Hepatocyte (in vitro differentiated cells): ENCODE data around the gene PTPRD. TPM values are rescaled to one million over a fixed set of nuclear protein-coding genes. Genes with fewer than 3 reads are reported as not detected.
"Not testable (repeated sequence)": the region's sequence is repeated elsewhere in the genome, so short reads cannot be mapped to it uniquely, and the experiment has no call there.

Source experiments
- DNase-seq: peaks from one replicate; pipeline ENCODE4 v3.0.0-alpha.2; 2016; ENCODE audit warnings: low spot score
- H2AFZ ChIP-seq: fragments of 200-600 bp; sonication (generic); 2 replicates; pipeline ENCODE4 v1.6.0; 2016; ENCODE audit warnings: antibody characterized with exemption, mild to moderate bottlenecking
- H3K27ac ChIP-seq: fragments of 200-600 bp; sonication (generic); 2 replicates; pipeline ENCODE4 v1.5.1; 2016; ENCODE audit warnings: mild to moderate bottlenecking
- H3K27me3 ChIP-seq: fragments of 200-600 bp; sonication (generic); 2 replicates; pipeline ENCODE4 v1.6.1; 2016
- H3K36me3 ChIP-seq: fragments of 200-600 bp; sonication (generic); replicated peaks from 2 replicates; pipeline ENCODE4 v1.5.1; 2016; ENCODE audit warnings: low read depth; ENCODE audit not compliant: insufficient read depth
- H3K4me1 ChIP-seq: fragments of 200-600 bp; sonication (generic); 2 replicates; pipeline ENCODE4 v1.5.1; 2016; ENCODE audit warnings: mild to moderate bottlenecking, moderate library complexity; ENCODE audit not compliant: insufficient read depth
- H3K4me2 ChIP-seq: fragments of 200-600 bp; sonication (generic); 2 replicates; pipeline ENCODE4 v1.6.0; 2016
- H3K4me3 ChIP-seq: fragments of 200-600 bp; sonication (generic); 2 replicates; pipeline ENCODE4 v1.5.1; 2016; ENCODE audit warnings: mild to moderate bottlenecking
- H3K79me2 ChIP-seq: fragments of 200-600 bp; sonication (generic); 2 replicates; pipeline ENCODE4 v1.6.0; 2017; ENCODE audit warnings: mild to moderate bottlenecking
- H3K9me2 ChIP-seq: fragments of 200-600 bp; sonication (generic); replicated peaks from 2 replicates; pipeline ENCODE4 v1.6.0; 2017; ENCODE audit warnings: mild to moderate bottlenecking; ENCODE audit not compliant: insufficient read depth
- H3K9me3 ChIP-seq: fragments of 200-600 bp; sonication (generic); 2 replicates; pipeline ENCODE4 v1.5.1; 2016; ENCODE audit warnings: low read depth, mild to moderate bottlenecking
- H4K20me1 ChIP-seq: fragments of 200-600 bp; sonication (generic); 2 replicates; pipeline ENCODE4 v1.6.0; 2016; ENCODE audit warnings: mild to moderate bottlenecking; ENCODE audit not compliant: insufficient read depth, poor library complexity, severe bottlenecking
- EZH2 ChIP-seq: fragments of 200-600 bp; sonication (generic); IDR thresholded peaks from 2 replicates; pipeline ENCODE4 v1.6.1; 2016; ENCODE audit warnings: antibody characterized with exemption, mild to moderate bottlenecking, borderline replicate concordance
- EZH2phosphoT487 ChIP-seq: fragments of 200-600 bp; sonication (generic); IDR thresholded peaks from one replicate; pipeline ENCODE4 v1.6.1; 2018; ENCODE audit warnings: antibody characterized with exemption, mild to moderate bottlenecking, low read depth, moderate library complexity; ENCODE audit not compliant: unreplicated experiment, severe bottlenecking
- WGBS: methylation state at CpG from one replicate; pipeline ENCODE4 v1.1.6; 2016; ENCODE audit warnings: low lambda C conversion rate; ENCODE audit errors: missing lambda C conversion rate; 5-methylcytosine and 5-hydroxymethylcytosine counted together
- polyA plus RNA-seq: library from polyadenylated mRNA; unstranded; fragments of >200 nt; fragmentation: Nextera tagmentation; extraction: Ambion mirVana; gene quantifications from 2 replicates; pipeline ENCODE4 v1.2.1, GENCODE V29; 2016
- total RNA-seq: library from RNA; depleted of rRNA; stranded (reverse); fragments of >200 nt; gene quantifications from 2 replicates; pipeline ENCODE4 v1.2.3, GENCODE V29; 2014
- TF ChIP-seq, protein P1 (sequence below): fragments of 200-600 bp; sonication (generic); IDR thresholded peaks from 2 replicates; pipeline ENCODE4 v1.5.1; 2016; ENCODE audit warnings: antibody characterized with exemption, mild to moderate bottlenecking; ENCODE audit not compliant: poor library complexity

Gene PTPRD
- total and polyA plus RNA-seq, 2 experiments from 2014 or later: 6.5 to 77.6 TPM

DNA sequence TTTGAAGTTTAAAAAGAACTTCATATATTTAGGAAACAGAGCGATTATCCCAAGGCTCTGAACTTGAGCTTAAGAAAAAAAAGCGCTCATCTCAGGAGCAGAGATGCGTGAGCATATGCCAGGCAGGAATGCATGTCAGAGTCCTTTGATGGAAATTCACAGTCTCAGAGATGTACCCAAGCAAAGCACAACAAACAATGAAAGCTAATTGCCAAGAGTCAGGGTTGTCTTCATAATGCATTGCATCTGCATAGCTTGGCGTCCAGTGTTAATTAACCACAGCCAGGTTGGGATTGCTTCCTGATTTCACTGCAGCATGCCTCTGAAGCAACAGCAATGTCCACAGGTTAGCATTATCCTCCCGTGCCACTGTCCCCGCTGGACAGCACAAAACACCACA lies 1906.3 kb downstream of the PTPRD start:
- H3K27ac ChIP-seq: no peak overlapping the region
- H3K9me3 ChIP-seq: no peaks in the 10 kb centered on the region
- no peak overlapping the region for H2AFZ ChIP-seq
- TF ChIP-seq EZH2: no peak
- TF ChIP-seq, protein P1, sequence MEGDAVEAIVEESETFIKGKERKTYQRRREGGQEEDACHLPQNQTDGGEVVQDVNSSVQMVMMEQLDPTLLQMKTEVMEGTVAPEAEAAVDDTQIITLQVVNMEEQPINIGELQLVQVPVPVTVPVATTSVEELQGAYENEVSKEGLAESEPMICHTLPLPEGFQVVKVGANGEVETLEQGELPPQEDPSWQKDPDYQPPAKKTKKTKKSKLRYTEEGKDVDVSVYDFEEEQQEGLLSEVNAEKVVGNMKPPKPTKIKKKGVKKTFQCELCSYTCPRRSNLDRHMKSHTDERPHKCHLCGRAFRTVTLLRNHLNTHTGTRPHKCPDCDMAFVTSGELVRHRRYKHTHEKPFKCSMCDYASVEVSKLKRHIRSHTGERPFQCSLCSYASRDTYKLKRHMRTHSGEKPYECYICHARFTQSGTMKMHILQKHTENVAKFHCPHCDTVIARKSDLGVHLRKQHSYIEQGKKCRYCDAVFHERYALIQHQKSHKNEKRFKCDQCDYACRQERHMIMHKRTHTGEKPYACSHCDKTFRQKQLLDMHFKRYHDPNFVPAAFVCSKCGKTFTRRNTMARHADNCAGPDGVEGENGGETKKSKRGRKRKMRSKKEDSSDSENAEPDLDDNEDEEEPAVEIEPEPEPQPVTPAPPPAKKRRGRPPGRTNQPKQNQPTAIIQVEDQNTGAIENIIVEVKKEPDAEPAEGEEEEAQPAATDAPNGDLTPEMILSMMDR: no peak
- no peak for TF ChIP-seq EZH2phosphoT487
- no peaks in the 10 kb centered on the region for H3K27me3 ChIP-seq
- H3K79me2 ChIP-seq: no peaks in the 10 kb centered on the region
- H4K20me1 ChIP-seq: no peaks in the 10 kb centered on the region
- no peak for DNase-seq
- H3K4me1 ChIP-seq: no peaks in the 10 kb centered on the region
- H3K4me3 ChIP-seq: no peak overlapping the region
- no peak overlapping the region for H3K4me2 ChIP-seq
- H3K36me3 ChIP-seq: no peaks in the 10 kb centered on the region
- H3K9me2 ChIP-seq: no peaks in the 10 kb centered on the region
- 83% methylated on average over 6 of the region's 6 CpGs for WGBS

DNA sequence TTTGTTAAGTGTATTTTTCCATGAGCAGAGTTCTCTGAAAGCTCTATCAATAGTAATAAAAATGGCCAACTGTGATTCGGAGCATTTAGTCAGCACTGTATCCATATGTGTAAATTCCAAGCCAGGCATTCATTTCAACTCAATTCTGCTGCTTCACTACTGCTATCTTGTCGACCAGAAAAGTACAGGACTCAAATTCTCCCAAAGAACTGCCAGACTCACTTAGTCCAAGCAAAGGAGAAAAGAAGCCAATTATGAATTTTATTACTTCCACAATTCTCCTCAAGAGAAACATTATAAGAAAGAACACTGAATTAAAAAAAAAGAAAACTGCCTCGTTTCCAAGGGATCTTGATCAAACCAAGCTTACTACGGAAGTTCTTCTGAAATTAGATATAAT lies 1906.9 kb downstream of the PTPRD start:
- WGBS: 71% methylated on average over 4 of the region's 4 CpGs
- no peak overlapping the region for H3K27ac ChIP-seq
- TF ChIP-seq, protein P1: no peak
- no peak for TF ChIP-seq EZH2
- no peak for TF ChIP-seq EZH2phosphoT487

DNA sequence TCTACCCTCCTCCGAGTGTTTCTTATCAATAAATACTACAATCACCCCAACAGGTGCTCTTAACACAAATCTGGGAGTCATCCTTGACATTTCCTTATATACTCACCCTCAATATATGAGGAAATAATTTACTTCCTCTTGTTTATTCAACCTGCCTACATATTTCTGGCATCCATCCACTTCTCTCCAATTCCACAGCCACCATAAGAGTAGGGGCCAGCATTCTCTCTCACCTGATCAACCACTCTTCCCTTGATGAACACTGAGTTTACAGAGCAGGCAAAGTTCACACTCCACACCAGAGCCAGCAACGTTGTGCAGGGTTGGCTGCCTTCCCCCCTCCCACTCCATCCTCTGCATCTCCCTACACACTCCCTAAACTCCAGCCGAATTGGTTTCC lies 1908.9 kb downstream of the PTPRD start:
- Histone ChIP-seq H3K9me3 (no peaks in the 10 kb centered on the region), H3K79me2 (no peaks in the 10 kb centered on the region), H3K9me2 (no peaks in the 10 kb centered on the region), H4K20me1 (no peaks in the 10 kb centered on the region), H2AFZ (no peak overlapping the region), H3K36me3 (no peaks in the 10 kb centered on the region), H3K27me3 (no peaks in the 10 kb centered on the region), H3K4me3 (no peak overlapping the region), H3K4me2 (no peak overlapping the region), H3K27ac (no peak overlapping the region), H3K4me1 (no peaks in the 10 kb centered on the region)
- DNase-seq: no peak
- TF ChIP-seq, protein P1: no peak
- TF ChIP-seq EZH2: no peak
- TF ChIP-seq EZH2phosphoT487: no peak
- 68% methylated on average over 3 of the region's 3 CpGs for WGBS

More for the DNA sequence above, 1906.9 kb downstream of the PTPRD start:
- H3K27me3 ChIP-seq: no peaks in the 10 kb centered on the region
- no peaks in the 10 kb centered on the region for H3K9me3 ChIP-seq
- no peaks in the 10 kb centered on the region for H3K9me2 ChIP-seq
- H3K79me2 ChIP-seq: no peaks in the 10 kb centered on the region
- H2AFZ ChIP-seq: no peak overlapping the region
- no peak overlapping the region for H3K4me2 ChIP-seq
- no peak overlapping the region for H3K4me3 ChIP-seq
- no peaks in the 10 kb centered on the region for H3K36me3 ChIP-seq
- H3K4me1 ChIP-seq: no peaks in the 10 kb centered on the region
- no peak for DNase-seq
- no peaks in the 10 kb centered on the region for H4K20me1 ChIP-seq

DNA sequence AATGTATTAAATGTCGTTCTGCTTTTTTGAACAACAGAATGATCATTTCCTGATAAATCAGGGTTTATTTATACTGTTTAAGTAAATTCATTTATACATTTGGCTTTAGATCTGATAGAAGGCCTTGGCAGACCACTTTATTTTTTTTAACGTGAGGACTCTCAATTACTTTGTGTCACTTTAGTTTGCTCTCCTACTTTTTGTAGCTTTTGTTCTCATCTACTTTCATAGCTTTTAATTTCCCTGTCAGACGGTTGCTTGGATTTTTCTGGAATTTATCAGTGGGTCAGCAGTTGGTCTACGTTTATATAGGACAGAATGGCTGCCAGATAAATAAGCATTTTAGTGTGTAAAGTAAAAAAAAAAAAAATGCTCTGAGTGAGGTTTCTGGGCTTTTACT lies 1910.9 kb downstream of the PTPRD start:
- Histone ChIP-seq H4K20me1 (no peaks in the 10 kb centered on the region), H3K4me3 (no peak overlapping the region), H3K27me3 (no peaks in the 10 kb centered on the region), H2AFZ (no peak overlapping the region), H3K27ac (no peak overlapping the region), H3K36me3 (no peaks in the 10 kb centered on the region), H3K4me1 (no peaks in the 10 kb centered on the region), H3K9me3 (no peaks in the 10 kb centered on the region), H3K4me2 (no peak overlapping the region), H3K9me2 (no peaks in the 10 kb centered on the region), H3K79me2 (no peaks in the 10 kb centered on the region)
- no peak for DNase-seq
- TF ChIP-seq EZH2phosphoT487 (no peak), EZH2 (no peak)
- TF ChIP-seq, protein P1: no peak
- WGBS: 53% methylated on average over 4 of the region's 4 CpGs

DNA sequence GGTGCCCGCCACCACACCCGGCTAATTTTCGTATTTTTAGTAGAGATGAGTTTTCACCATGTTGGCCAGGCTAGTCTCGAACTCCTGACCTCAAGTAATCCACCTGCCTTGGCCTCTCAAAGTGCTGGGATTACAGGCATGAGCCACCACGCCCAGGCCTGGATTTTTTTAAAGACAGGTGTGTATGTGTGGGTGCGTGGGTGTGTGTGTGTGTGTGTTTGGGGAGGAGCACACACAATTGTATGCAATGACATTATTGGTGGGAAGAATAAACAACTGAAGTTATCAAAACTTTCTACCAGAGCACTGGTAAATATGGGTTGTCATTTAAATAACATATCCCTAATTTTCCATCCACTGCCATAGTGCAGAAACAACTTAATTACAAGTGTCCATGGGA lies 1915.2 kb downstream of the PTPRD start:
- not testable (repeated sequence) for H2AFZ ChIP-seq, H3K27me3 ChIP-seq, H3K79me2 ChIP-seq, H3K4me3 ChIP-seq, H3K4me1 ChIP-seq, H3K27ac ChIP-seq, H3K4me2 ChIP-seq, H4K20me1 ChIP-seq, H3K9me2 ChIP-seq, DNase-seq, H3K36me3 ChIP-seq, H3K9me3 ChIP-seq
- 96% methylated on average over 6 of the region's 6 CpGs for WGBS
